ENCODE measurements around the gene PRR33.

PRR33 gene

DNA sequence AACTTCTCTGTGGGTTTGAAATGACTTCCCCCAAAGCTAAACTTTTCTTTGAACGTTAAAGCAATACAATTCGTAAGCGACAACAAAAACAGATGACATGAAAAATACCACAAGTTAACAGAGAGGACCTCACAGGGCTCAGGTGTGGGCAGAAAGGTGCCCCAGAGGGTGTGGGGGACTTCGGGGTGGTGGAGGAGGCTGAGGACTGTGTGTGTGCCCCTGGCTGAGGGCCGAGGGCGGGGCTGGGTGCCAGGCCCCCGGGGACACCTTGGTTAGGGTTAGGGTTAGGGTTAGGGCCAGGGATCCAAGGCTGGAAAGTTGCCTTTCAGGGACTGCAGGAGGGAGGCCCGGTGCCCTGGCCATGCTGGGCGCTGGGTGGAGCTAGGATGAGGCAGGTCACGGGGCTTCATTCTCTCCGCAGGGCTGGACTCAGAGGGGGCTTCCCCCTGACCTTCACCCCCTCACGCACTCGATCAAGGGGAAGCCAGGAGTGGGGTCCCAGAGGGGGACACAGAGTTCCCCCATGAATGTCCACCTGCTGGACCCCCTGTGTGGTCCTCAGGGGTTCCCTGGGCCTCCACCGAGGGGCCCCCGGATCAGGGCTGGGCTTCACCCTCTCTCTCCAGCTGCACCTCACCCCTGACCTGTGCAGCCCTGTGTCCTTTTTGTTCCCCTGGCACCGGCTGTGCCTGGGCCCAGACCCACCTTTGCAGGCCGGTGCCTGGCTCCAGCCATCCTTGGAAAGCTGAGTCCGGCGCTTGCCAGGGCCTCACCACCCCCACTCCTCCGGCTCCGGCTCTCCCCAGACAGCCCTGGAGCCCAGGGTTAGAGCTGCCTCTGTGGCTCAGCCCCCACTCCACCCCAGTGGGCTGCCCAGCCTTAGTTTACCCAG, 45.9 kb downstream of the PRR33 start:
- H3K27me3 ChIP-seq (ENCODE audit: control insufficient read depth, insufficient read depth, low read length), result peaks cover 8% of the 10 kb centered on the region; the same call in 1 of the 2 replicates
- no peaks in the 10 kb centered on the region for H3K36me3 ChIP-seq (ENCODE audit: control insufficient read depth, insufficient read depth, low read length)
- H3K27ac ChIP-seq (ENCODE audit: low read depth, low read length), result no peak overlapping the region
- no peak overlapping the region for H3K4me3 ChIP-seq (ENCODE audit: low read depth, low read length)
- H3K9me3 ChIP-seq (ENCODE audit: control insufficient read depth, insufficient read depth, low read depth, low read length), result no peaks in the 10 kb centered on the region
- H3K4me1 ChIP-seq (ENCODE audit: control insufficient read depth, insufficient read depth, low read length), result no peaks in the 10 kb centered on the region; the same call in 1 of the 2 replicates
- H3K9ac ChIP-seq (ENCODE audit: low read length), result no peak overlapping the region

- Histone ChIP-seq H3K9ac (ENCODE audit: low read length) (no peak overlapping the region), H3K9me3 (ENCODE audit: control insufficient read depth, insufficient read depth, low read depth, low read length) (no peaks in the 10 kb centered on the region), H3K27me3 (ENCODE audit: control insufficient read depth, insufficient read depth, low read length) (peaks cover 8% of the 10 kb centered on the region; the same call in 1 of the 2 replicates), H3K36me3 (ENCODE audit: control insufficient read depth, insufficient read depth, low read length) (no peaks in the 10 kb centered on the region), H3K4me1 (ENCODE audit: control insufficient read depth, insufficient read depth, low read length) (no peaks in the 10 kb centered on the region), H3K4me3 (ENCODE audit: low read depth, low read length) (no peak overlapping the region), H3K27ac (ENCODE audit: low read depth, low read length) (no peak overlapping the region)
These were observed 46.6 kb downstream of the PRR33 start for GRCh38 chr11:1845095-1845429.

DNA sequence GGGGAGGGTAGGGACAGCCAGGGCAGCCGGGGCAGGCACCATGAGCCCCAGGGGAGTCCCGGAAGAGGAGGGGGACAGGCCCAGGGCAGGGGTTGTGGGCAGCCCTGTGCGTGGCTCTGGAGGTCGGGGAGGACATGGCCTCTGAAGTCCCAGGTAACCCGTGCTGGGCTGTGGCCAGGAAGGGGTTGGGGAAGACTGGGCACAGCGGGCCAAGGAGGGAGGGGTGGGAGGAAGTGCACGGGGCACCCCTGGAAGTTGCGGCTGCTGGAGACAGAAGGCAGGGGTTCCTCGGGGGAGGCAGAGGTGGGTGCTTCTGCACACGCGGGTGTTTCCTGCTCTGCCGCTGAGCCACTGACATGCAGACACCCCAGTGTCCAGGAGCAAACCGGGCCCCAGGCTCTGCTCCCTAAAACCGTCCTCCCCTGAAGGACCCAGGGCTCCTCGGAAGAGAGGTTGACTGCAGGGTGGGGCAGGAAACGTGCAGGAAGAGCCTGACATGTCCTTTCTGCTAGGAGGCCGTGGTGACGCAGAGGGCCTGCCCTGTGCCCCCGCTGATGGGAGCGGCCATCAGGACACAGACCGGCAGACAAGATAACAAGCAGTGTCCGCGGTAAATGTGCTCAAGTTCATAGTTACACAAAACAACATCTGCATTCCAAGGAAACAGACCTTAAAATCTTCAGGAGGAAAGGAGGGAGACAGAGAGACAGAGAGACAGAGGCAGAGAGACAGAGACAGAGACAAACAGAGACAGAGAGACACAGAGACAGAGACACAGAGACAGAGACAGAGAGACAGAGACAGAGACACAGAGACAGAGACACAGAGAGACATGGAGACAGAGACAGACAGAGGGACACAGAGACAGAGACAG, 47.2 kb downstream of the PRR33 start:
- H3K36me3 ChIP-seq (ENCODE audit: control insufficient read depth, insufficient read depth, low read length), result no peaks in the 10 kb centered on the region
- H3K27me3 ChIP-seq (ENCODE audit: control insufficient read depth, insufficient read depth, low read length), result peaks cover 8% of the 10 kb centered on the region; the same call in 1 of the 2 replicates
- H3K4me1 ChIP-seq (ENCODE audit: control insufficient read depth, insufficient read depth, low read length), result no peaks in the 10 kb centered on the region
- H3K9me3 ChIP-seq (ENCODE audit: control insufficient read depth, insufficient read depth, low read depth, low read length), result no peaks in the 10 kb centered on the region
- H3K27ac ChIP-seq (ENCODE audit: low read depth, low read length), result no peak overlapping the region
- H3K4me3 ChIP-seq (ENCODE audit: low read depth, low read length), result no peak overlapping the region
- no peak overlapping the region for H3K9ac ChIP-seq (ENCODE audit: low read length)

GRCh38 chr11:1843796-1844195, 47.9 kb downstream of the PRR33 start:
- Histone ChIP-seq H3K27ac (ENCODE audit: low read depth, low read length) (no peak overlapping the region), H3K4me3 (ENCODE audit: low read depth, low read length) (no peak overlapping the region), H3K9me3 (ENCODE audit: control insufficient read depth, insufficient read depth, low read depth, low read length) (no peaks in the 10 kb centered on the region), H3K9ac (ENCODE audit: low read length) (no peak overlapping the region), H3K36me3 (ENCODE audit: control insufficient read depth, insufficient read depth, low read length) (no peaks in the 10 kb centered on the region), H3K27me3 (ENCODE audit: control insufficient read depth, insufficient read depth, low read length) (peaks cover 8% of the 10 kb centered on the region; the same call in 1 of the 2 replicates), H3K4me1 (ENCODE audit: control insufficient read depth, insufficient read depth, low read length) (no peaks in the 10 kb centered on the region)

DNA sequence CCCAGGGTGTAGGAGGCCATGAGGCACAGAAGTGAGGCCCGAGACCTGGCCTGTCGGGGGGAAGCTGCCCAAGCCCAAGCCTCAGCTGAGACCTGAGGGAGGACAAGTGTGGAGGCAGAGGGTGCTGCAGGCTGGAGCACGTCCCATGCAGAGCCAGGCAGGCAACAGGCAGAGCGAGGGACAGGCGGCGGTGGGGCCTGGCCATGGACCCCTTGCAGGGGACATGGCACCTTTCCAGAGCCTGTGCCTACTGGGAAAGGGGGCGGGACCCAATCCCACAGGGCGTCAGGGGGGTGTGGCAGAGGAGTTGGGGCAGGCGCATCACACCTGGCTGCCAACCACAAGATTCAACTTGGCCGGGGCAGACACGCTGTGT, 48.6 kb downstream of the PRR33 start:
- H3K36me3 ChIP-seq (ENCODE audit: control insufficient read depth, insufficient read depth, low read length), result no peaks in the 10 kb centered on the region
- no peaks in the 10 kb centered on the region for H3K9me3 ChIP-seq (ENCODE audit: control insufficient read depth, insufficient read depth, low read depth, low read length)
- no peak overlapping the region for H3K9ac ChIP-seq (ENCODE audit: low read length)
- H3K27me3 ChIP-seq (ENCODE audit: control insufficient read depth, insufficient read depth, low read length), result peaks cover 8% of the 10 kb centered on the region; the same call in 1 of the 2 replicates
- H3K4me3 ChIP-seq (ENCODE audit: low read depth, low read length), result no peak overlapping the region
- H3K27ac ChIP-seq (ENCODE audit: low read depth, low read length), result no peak overlapping the region
- no peaks in the 10 kb centered on the region for H3K4me1 ChIP-seq (ENCODE audit: control insufficient read depth, insufficient read depth, low read length)

DNA sequence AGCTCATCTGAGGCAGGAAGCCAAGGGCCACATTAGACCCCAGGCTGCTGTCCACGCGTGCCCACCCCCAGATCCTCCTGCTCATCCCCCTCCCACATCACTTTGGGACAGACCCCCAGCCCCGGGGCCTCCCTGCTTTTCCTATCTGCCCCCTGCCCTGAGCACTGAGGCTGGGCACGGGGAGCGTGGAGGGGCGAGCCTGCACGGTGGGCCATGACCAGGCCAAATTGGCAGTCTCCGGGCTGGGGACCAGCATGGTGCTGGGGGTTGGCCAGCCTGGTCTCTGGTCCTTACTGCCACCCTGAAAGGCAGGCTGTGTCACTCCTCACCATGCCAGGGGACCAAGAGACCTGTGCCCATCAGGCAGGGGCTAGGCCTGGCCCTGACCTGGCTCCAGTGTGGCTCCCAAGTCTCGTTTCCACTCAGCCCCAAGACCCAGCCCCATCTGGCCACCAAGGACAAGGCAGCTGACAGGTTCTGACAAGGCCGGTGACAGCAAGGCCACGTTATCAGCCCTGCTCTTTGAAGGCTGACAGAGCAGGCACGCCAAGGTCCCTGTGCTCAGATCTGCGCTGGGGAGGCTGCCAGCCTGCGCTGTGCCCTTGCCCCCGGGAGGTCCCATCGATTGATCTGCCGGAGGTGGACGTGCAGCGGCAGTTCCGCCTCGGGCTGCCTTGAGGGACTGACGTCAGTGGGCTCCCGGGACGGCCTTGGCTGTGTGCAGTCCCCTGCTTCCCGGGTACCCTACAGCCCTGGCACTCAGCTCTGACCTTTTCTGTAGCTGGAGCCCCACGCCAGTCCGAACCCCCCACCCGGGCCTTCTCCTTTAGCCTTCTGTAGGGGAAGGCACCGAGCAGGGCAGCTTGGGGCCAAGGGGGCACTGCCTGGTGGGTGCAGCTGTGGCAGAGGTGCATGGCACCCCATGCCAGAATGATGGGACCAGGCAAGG, 49.3 kb downstream of the PRR33 start:
- no peak overlapping the region for H3K27ac ChIP-seq (ENCODE audit: low read depth, low read length)
- H3K4me1 ChIP-seq (ENCODE audit: control insufficient read depth, insufficient read depth, low read length), result no peaks in the 10 kb centered on the region
- H3K4me3 ChIP-seq (ENCODE audit: low read depth, low read length), result no peak overlapping the region
- H3K9me3 ChIP-seq (ENCODE audit: control insufficient read depth, insufficient read depth, low read depth, low read length), result no peaks in the 10 kb centered on the region
- H3K9ac ChIP-seq (ENCODE audit: low read length), result no peak overlapping the region
- no peaks in the 10 kb centered on the region for H3K36me3 ChIP-seq (ENCODE audit: control insufficient read depth, insufficient read depth, low read length)
- H3K27me3 ChIP-seq (ENCODE audit: control insufficient read depth, insufficient read depth, low read length), result peaks cover 8% of the 10 kb centered on the region; the same call in 1 of the 2 replicates

DNA sequence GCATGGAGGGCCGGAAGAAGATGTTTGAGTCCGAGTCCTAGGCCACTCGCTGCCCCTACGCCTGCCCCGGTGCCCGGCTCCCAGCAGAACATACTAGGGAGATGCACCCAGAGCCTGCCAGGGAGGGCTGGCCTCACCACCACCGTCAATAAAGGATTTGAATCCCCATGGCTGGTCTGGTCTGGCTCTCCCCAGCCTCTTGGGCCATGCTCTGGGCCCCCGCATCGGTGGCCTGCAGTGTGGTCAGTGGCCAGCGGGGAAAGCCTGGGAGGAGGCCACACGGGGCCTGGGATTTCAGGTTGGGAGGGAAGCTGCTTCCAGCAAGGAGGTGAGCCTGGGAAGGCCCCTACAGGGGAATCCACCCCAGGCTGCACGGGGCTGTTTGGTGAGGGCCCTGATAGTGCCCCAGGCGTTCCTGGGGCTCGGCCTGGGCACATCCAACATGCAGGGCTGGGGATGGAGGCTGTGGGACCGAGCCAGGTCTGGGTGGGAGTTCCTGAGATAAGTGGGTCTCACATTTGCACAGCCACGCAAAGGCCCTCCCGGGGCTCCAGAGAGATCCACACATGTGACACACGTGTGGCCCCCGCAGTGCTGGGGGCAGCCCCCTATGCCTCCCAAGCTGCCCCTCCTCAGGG, 50.1 kb downstream of the PRR33 start:
- H3K27ac ChIP-seq (ENCODE audit: low read depth, low read length), result no peak overlapping the region
- no peaks in the 10 kb centered on the region for H3K36me3 ChIP-seq (ENCODE audit: control insufficient read depth, insufficient read depth, low read length)
- H3K4me3 ChIP-seq (ENCODE audit: low read depth, low read length), result no peak overlapping the region
- no peaks in the 10 kb centered on the region for H3K4me1 ChIP-seq (ENCODE audit: control insufficient read depth, insufficient read depth, low read length)
- no peak overlapping the region for H3K9ac ChIP-seq (ENCODE audit: low read length)
- no peaks in the 10 kb centered on the region for H3K9me3 ChIP-seq (ENCODE audit: control insufficient read depth, insufficient read depth, low read depth, low read length)
- peaks cover 8% of the 10 kb centered on the region; the same call in 1 of the 2 replicates for H3K27me3 ChIP-seq (ENCODE audit: control insufficient read depth, insufficient read depth, low read length)

GRCh38 chr11:1840780-1841480, 50.8 kb downstream of the PRR33 start:
- Histone ChIP-seq H3K4me1 (ENCODE audit: control insufficient read depth, insufficient read depth, low read length) (no peaks in the 10 kb centered on the region), H3K9ac (ENCODE audit: low read length) (no peak overlapping the region), H3K9me3 (ENCODE audit: control insufficient read depth, insufficient read depth, low read depth, low read length) (no peaks in the 10 kb centered on the region), H3K27ac (ENCODE audit: low read depth, low read length) (no peak overlapping the region), H3K27me3 (ENCODE audit: control insufficient read depth, insufficient read depth, low read length) (peaks cover 8% of the 10 kb centered on the region; the same call in 1 of the 2 replicates), H3K4me3 (ENCODE audit: low read depth, low read length) (no peak overlapping the region), H3K36me3 (ENCODE audit: control insufficient read depth, insufficient read depth, low read length) (no peaks in the 10 kb centered on the region)

GRCh38 chr11:1839924-1840779, 51.5 kb downstream of the PRR33 start:
- Histone ChIP-seq H3K9me3 (ENCODE audit: control insufficient read depth, insufficient read depth, low read depth, low read length) (no peaks in the 10 kb centered on the region), H3K9ac (ENCODE audit: low read length) (no peak overlapping the region), H3K27me3 (ENCODE audit: control insufficient read depth, insufficient read depth, low read length) (peaks cover 8% of the 10 kb centered on the region; the same call in 1 of the 2 replicates), H3K4me1 (ENCODE audit: control insufficient read depth, insufficient read depth, low read length) (no peaks in the 10 kb centered on the region), H3K4me3 (ENCODE audit: low read depth, low read length) (no peak overlapping the region), H3K27ac (ENCODE audit: low read depth, low read length) (no peak overlapping the region), H3K36me3 (ENCODE audit: control insufficient read depth, insufficient read depth, low read length) (no peaks in the 10 kb centered on the region)

Data from HUES6 (cell line).